Stimulated activated CD4-positive, alpha-beta T cell treated with anti-CD3 and anti-CD28 coated beads, TNF-alpha, amount 100 ng/mL, for 48 hours (primary cell): Measurements from ENCODE around the gene TIMP3.
"Not testable (repeated sequence)": the region's sequence is repeated elsewhere in the genome, so short reads cannot be mapped to it uniquely, and the experiment has no call there.

ENCODE experiments used
- DNase-seq, 3 donors: peaks; one replicate each; pipeline ENCODE4 v3.0.0-alpha.2; 2020; ENCODE audit warnings: low read depth in 3 of 3

The TIMP3 gene

GRCh38 chr22:32801537-32802236 lies at the start of gene TIMP3:
Gene TIMP3, plus strand, starts transcription at chr22:32801705. Its CDS starts 297 bp downstream, at chr22:32802002.
- DNase-seq: no peak

- DNase-seq: no peak
These were observed 49.2 kb upstream of the TIMP3 start for GRCh38 chr22:32752326-32752725.

GRCh38 chr22:32752816-32753520 lies 48.5 kb upstream of the TIMP3 start:
- DNase-seq: no peak

GRCh38 chr22:32753591-32753990 lies 47.9 kb upstream of the TIMP3 start:
- DNase-seq: no peak

GRCh38 chr22:32754413-32755041 lies 47.0 kb upstream of the TIMP3 start:
- DNase-seq: no peak

GRCh38 chr22:32757086-32757762 lies 44.3 kb upstream of the TIMP3 start:
- DNase-seq: not testable (repeated sequence)

- no peak for DNase-seq
These were observed 42.6 kb upstream of the TIMP3 start for GRCh38 chr22:32758866-32759385.

GRCh38 chr22:32760396-32760795 lies 41.1 kb upstream of the TIMP3 start:
- DNase-seq: no peak

- DNase-seq: no peak
These were observed 40.7 kb upstream of the TIMP3 start for GRCh38 chr22:32760815-32761214.

- no peak for DNase-seq
These were observed 40.1 kb upstream of the TIMP3 start for GRCh38 chr22:32761251-32761903.

- DNase-seq: no peak
These were observed 37.0 kb upstream of the TIMP3 start for GRCh38 chr22:32764330-32765131.

- DNase-seq: no peak
These were observed 36.3 kb upstream of the TIMP3 start for GRCh38 chr22:32765132-32765618.

- no peak for DNase-seq
These were observed 29.7 kb upstream of the TIMP3 start for GRCh38 chr22:32771756-32772155.

- no peak for DNase-seq
These were observed 25.5 kb upstream of the TIMP3 start for GRCh38 chr22:32775957-32776356.

GRCh38 chr22:32776397-32776796 lies 25.1 kb upstream of the TIMP3 start:
- DNase-seq: no peak

- DNase-seq: no peak
These were observed 24.7 kb upstream of the TIMP3 start for GRCh38 chr22:32776802-32777201.

GRCh38 chr22:32777987-32778386 lies 23.5 kb upstream of the TIMP3 start:
- no peak for DNase-seq

- DNase-seq: no peak
These were observed 20.7 kb upstream of the TIMP3 start for GRCh38 chr22:32780726-32781310.

GRCh38 chr22:32781695-32782094 lies 19.8 kb upstream of the TIMP3 start:
- DNase-seq: no peak
